MCF 10A (cell line): Measurements from ENCODE around the gene CNOT2. TPM values are rescaled to one million over a fixed set of nuclear protein-coding genes. Genes with fewer than 3 reads are reported as not detected.

Experiments used
- BruUV-seq: library from RNA; stranded (reverse); fragments of 400-500 nt; replicated peaks from 2 replicates; lab custom pipeline; 2021; lab: Mats Ljungman, UMichigan
- CTCF ChIA-PET: fragments of 300-600 bp; sonication (Branson Sonifier 250); formaldehyde crosslinking; extraction: SDS; loops from one replicate; lab custom pipeline; 2021; ENCODE audit warnings: antibody characterized with exemption, inconsistent platforms; lab: Yijun Ruan, JAX
- POLR2A ChIA-PET: fragments of 300-600, 350-650 bp; sonication (Branson Sonifier 250); formaldehyde crosslinking; extraction: SDS; loops from one replicate; lab custom pipeline; 2020; ENCODE audit warnings: antibody characterized with exemption, inconsistent platforms; lab: Yijun Ruan, JAX
- DNase-seq: peaks from one replicate; pipeline ENCODE4 v3.0.0-alpha.2; 2018; ENCODE audit not compliant: unreplicated experiment
- H3K27ac Mint-ChIP-seq: one replicate; pipeline ENCODE4 v1.8.0; 2022; ENCODE audit warnings: mild to moderate bottlenecking, low read depth, mixed read lengths; ENCODE audit not compliant: unreplicated experiment
- H3K27me3 Mint-ChIP-seq: one replicate; pipeline ENCODE4 v1.8.0; 2022; ENCODE audit warnings: mixed read lengths; ENCODE audit not compliant: insufficient read depth, unreplicated experiment
- H3K36me3 Mint-ChIP-seq: one replicate; pipeline ENCODE4 v1.8.0; 2022; ENCODE audit warnings: mild to moderate bottlenecking, moderate library complexity, mixed read lengths; ENCODE audit not compliant: insufficient read depth, unreplicated experiment
- H3K4me1 Mint-ChIP-seq: one replicate; pipeline ENCODE4 v1.8.0; 2022; ENCODE audit warnings: mixed read lengths; ENCODE audit not compliant: insufficient read depth, unreplicated experiment
- H3K4me3 Mint-ChIP-seq: one replicate; pipeline ENCODE4 v1.8.0; 2022; ENCODE audit warnings: mild to moderate bottlenecking, moderate library complexity, mixed read lengths; ENCODE audit not compliant: unreplicated experiment
- H3K9me3 Mint-ChIP-seq: one replicate; pipeline ENCODE4 v1.8.0; 2022; ENCODE audit warnings: mixed read lengths; ENCODE audit not compliant: unreplicated experiment
- CTCF ChIP-seq: fragments of 200-600 bp; IDR thresholded peaks from one replicate; pipeline ENCODE4 v1.8.0; 2022; ENCODE audit warnings: antibody characterized with exemption, mild to moderate bottlenecking; ENCODE audit not compliant: unreplicated experiment
- intact Hi-C: fragments of 100-400 bp; cut with micrococcal nuclease; formaldehyde crosslinking; loops from 2 replicates; pipeline ENCODE4 v1.14.1; 2022
- total RNA-seq: library from RNA; stranded (reverse); gene quantifications from 2 replicates; pipeline ENCODE4 v1.2.3, GENCODE V29; 2022

CNOT2 gene
- total RNA-seq, 1 experiment from 2014 or later = 91.0 TPM

GRCh38 chr12:70305794-70306193, 62.6 kb downstream of the CNOT2 start:
- no peak for TF ChIP-seq CTCF
- Mint-ChIP-seq H3K4me1 (peaks cover 7% of the 10 kb centered on the region), H3K27ac (no peak overlapping the region), H3K9me3 (peaks cover 8% of the 10 kb centered on the region), H3K27me3 (no peaks in the 10 kb centered on the region), H3K36me3 (peaks cover 17% of the 10 kb centered on the region), H3K4me3 (no peak overlapping the region)
- no TSS peak for BruUV-seq
- intact Hi-C loops = no loop called here
- ChIA-PET CTCF (interaction anchor here (0.6 to 1.5 kb wide), 3 partner anchors 176 to 741 kb away, joined by 3 to 6 read pairs (median 5); no protein-coding TSS in a partner anchor), POLR2A (no interaction called here)
- DNase-seq = no peak

GRCh38 chr12:70306676-70307075, 63.4 kb downstream of the CNOT2 start:
- peaks cover 7% of the 10 kb centered on the region for H3K4me1 Mint-ChIP-seq
- H3K4me3 Mint-ChIP-seq = no peak overlapping the region
- BruUV-seq = no TSS peak
- DNase-seq = no peak
- intact Hi-C loops = no loop called here
- no peak for TF ChIP-seq CTCF
- H3K27me3 Mint-ChIP-seq = no peaks in the 10 kb centered on the region
- CTCF ChIA-PET = interaction anchor here (0.5 to 1.5 kb wide), 3 partner anchors 84 to 1413 kb away, joined by 3 to 6 read pairs (median 5); no protein-coding TSS in a partner anchor
- H3K27ac Mint-ChIP-seq = no peak overlapping the region
- peaks cover 17% of the 10 kb centered on the region for H3K36me3 Mint-ChIP-seq
- POLR2A ChIA-PET = interaction anchor here (0.8 kb wide), 1 partner anchor 49 kb away, joined by 3 read pairs; no protein-coding TSS in a partner anchor
- H3K9me3 Mint-ChIP-seq = peaks cover 8% of the 10 kb centered on the region

DNA sequence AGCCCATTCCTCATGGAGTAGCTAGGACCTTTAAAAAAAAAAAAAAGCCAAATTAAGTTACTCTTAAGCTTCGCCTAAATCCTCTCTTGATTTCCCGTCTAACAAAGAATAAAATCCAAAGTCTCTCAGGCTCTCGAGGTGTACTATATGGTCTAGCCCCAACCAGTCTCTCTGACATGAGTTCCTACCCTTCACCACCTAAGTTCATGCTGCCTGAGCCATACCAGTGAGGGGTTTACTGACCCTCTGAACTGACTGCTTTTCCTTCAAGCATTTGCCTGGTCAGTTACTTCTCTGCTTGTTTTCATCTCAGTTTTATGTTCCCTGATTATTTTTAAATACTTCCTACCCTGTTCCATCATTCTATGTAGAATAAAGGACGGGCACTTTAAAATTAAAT, 64.6 kb downstream of the CNOT2 start:
- no TSS peak for BruUV-seq
- H3K9me3 Mint-ChIP-seq = peaks cover 8% of the 10 kb centered on the region

DNA sequence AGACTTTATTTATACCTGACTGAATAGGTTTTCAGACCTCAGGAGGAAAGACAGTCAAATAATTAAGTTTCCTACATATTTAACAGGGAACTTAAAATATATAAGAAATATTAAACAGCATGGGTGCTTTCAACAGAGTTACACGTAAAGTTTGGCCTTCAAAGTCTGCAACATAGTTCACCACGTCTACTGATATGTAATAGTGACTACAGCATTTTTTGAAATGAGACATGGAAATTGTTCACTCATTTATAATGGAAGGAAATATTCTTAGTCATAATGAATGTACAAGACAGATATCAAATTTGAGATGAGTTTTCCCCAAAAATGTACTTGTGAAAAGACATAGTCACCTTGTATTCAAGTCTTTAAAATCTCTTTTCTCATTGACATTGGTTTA, 66.1 kb downstream of the CNOT2 start:
- no peak for TF ChIP-seq CTCF
- CTCF ChIA-PET = interaction anchor here (0.6 kb wide), 1 partner anchor 270 kb away, joined by 3 read pairs; no protein-coding TSS in a partner anchor
- Mint-ChIP-seq H3K36me3 (peaks cover 7% of the 10 kb centered on the region), H3K27me3 (no peaks in the 10 kb centered on the region), H3K4me3 (no peak overlapping the region), H3K4me1 (peaks cover 7% of the 10 kb centered on the region), H3K9me3 (no peaks in the 10 kb centered on the region), H3K27ac (no peak overlapping the region)
- POLR2A ChIA-PET = interaction anchor here (1.1 kb wide), 1 partner anchor 8 kb away, joined by 3 read pairs; no protein-coding TSS in a partner anchor
- DNase-seq = no peak
- intact Hi-C loops = no loop called here
- no TSS peak for BruUV-seq

More for the DNA sequence above, 64.6 kb downstream of the CNOT2 start:
- peaks cover 7% of the 10 kb centered on the region for H3K4me1 Mint-ChIP-seq
- no peak for TF ChIP-seq CTCF
- intact Hi-C loops = no loop called here
- H3K27ac Mint-ChIP-seq = no peak overlapping the region
- ChIA-PET CTCF (interaction anchor here (0.5 to 0.6 kb wide), 2 partner anchors 18 to 608 kb away, joined by 3 read pairs; partner anchors contain the start of gene BEST3), POLR2A (no interaction called here)
- no peak for DNase-seq
- H3K27me3 Mint-ChIP-seq = no peaks in the 10 kb centered on the region
- H3K36me3 Mint-ChIP-seq = peaks cover 17% of the 10 kb centered on the region
- H3K4me3 Mint-ChIP-seq = no peak overlapping the region
